PC-3 (cell line): ENCODE measurements around the gene SH3D19.

Experiments used
- CTCF ChIP-seq: fragments of 300-600 bp; sonication (generic); conservative IDR thresholded peaks from 2 replicates; pipeline ENCODE4 v1.5.1; 2017; ENCODE audit warnings: antibody characterized with exemption, low read depth, mild to moderate bottlenecking, low read length
- EZH2 ChIP-seq: fragments of 300-600 bp; sonication (generic); IDR thresholded peaks from one replicate; pipeline ENCODE4 v1.6.1; 2017; ENCODE audit warnings: antibody characterized with exemption, mild to moderate bottlenecking, low read length; ENCODE audit not compliant: unreplicated experiment
- EZH2phosphoT487 ChIP-seq: fragments of 300-600 bp; sonication (generic); IDR thresholded peaks from 2 replicates; pipeline ENCODE4 v1.6.1; 2018; ENCODE audit warnings: mild to moderate bottlenecking, antibody characterized with exemption, low read length, borderline replicate concordance

- TF ChIP-seq CTCF, result no peak
- no peak for TF ChIP-seq EZH2phosphoT487
- TF ChIP-seq EZH2, result no peak
Measured at GRCh38 chr4:151315212-151315886, 10.1 kb downstream of the SH3D19 start.
